NK-92 (cell line): ENCODE measurements around the gene CDK5R2.

ENCODE experiments used
- DNase-seq: peaks from one replicate; lab custom pipeline; 2025; ENCODE audit not compliant: unreplicated experiment; lab: John Stamatoyannopoulos, UW

Gene CDK5R2

GRCh38 chr2:219001577-219002394, 42.3 kb downstream of the CDK5R2 start:
- no peak for DNase-seq

- DNase-seq = no peak
These were observed 43.2 kb downstream of the CDK5R2 start for GRCh38 chr2:219002395-219003266.

GRCh38 chr2:219003267-219003634, 43.8 kb downstream of the CDK5R2 start:
- no peak for DNase-seq

DNA sequence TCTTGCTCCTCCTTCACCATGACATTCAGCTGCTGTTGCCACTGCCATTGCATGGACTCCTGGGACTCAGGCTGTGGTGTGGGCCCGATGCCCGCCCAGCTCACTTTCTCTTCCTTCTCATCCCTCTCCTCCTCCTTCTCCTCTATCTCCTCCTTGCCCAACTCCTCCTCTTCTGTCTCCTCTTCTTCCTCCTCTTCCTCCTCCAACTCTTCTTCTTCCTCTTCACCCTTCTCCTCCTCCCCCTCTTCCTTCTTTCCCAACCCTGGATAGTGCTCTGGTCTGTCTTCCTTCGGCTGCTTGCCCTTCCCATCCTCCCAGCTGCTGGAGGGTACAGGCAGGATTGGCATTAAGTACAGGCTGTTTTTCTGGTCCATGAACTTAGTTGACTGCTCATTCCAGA, 44.5 kb downstream of the CDK5R2 start:
- DNase-seq = no peak

DNA sequence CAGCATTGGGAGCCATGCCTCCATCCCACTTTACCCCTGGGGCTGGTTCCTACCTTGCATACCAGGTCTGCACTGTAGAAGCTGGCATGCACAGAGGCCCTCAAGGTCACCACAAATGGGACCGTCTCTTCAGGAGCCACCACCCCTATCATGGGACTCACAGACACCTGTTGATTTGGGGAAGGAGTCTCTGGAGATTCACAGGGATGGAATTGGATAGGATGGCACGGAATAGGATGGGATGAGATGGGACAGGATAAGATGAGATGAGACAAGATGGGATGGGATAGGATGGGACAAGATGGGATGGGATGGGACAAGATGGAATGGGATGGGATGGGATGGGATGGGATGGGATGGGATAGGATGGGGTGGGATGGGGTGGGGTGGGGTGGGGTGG, 49.8 kb downstream of the CDK5R2 start:
- DNase-seq = no peak

- DNase-seq = no peak
These were observed 50.8 kb downstream of the CDK5R2 start for GRCh38 chr2:219010162-219010756.

DNA sequence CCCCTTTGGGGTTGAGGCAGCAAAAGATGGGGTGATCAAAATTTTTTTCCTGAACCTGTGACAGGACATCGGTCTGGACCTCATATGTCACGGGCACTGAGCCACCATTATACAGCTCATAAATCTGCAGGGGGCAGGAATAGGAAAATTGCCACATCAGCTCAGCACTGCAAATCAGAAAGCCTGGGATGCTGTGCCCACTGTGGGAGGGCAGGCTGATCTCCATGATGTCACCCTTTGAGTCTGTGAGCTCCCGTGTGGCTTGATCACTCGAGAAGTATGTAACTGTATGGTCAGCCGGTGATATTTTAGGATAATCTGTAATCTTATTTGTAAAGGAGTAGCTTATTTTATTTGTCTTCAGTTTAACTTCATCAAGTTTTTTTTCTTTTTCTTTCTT, 51.4 kb downstream of the CDK5R2 start:
- DNase-seq = no peak
